ENCODE data around the gene VWC2L.
A peak's percentile ranks its signal among the peaks of the same experiment; 100 is the strongest.

The VWC2L gene

DNA sequence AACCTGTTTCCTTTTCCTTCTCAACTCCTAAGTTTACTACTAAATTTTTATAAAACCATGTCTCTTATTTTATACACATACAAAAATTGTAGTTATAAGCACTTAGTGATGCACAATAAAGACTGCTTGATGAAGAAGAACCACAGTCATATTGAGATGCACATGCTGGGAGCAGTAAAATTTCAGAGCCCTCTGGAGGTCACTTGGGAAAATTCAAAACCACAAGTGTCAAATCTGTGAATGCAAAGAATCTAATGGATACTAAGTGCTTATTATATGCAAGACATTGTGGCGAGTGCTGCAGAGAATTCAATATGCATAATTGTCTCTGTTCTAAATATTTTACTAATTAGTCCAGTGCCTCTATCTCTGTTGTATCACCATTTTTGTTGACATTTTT is 180.5 kb downstream of the VWC2L start:
- H3K9ac ChIP-seq (ENCODE audit: low read depth, low read length): no peak overlapping the region
- no peaks in the 10 kb centered on the region; the same call in 1 of the 2 replicates for H3K4me1 ChIP-seq (ENCODE audit: control insufficient read depth, insufficient read depth, low read length)
- H3K36me3 ChIP-seq (ENCODE audit: control insufficient read depth, insufficient read depth, low read length): no peaks in the 10 kb centered on the region
- no peaks in the 10 kb centered on the region for H3K9me3 ChIP-seq (ENCODE audit: control insufficient read depth, insufficient read depth, low read length)
- H3K27ac ChIP-seq (ENCODE audit: low read depth, low read length): no peak overlapping the region
- no peak overlapping the region for H3K4me3 ChIP-seq (ENCODE audit: low read depth, low read length)
- H3K27me3 ChIP-seq (ENCODE audit: control insufficient read depth, insufficient read depth, low read length): peaks cover 65% of the 10 kb centered on the region

GRCh38 chr2:214592011-214592410 is 181.2 kb downstream of the VWC2L start:
- Histone ChIP-seq H3K9me3 (ENCODE audit: control insufficient read depth, insufficient read depth, low read length) (no peaks in the 10 kb centered on the region), H3K36me3 (ENCODE audit: control insufficient read depth, insufficient read depth, low read length) (no peaks in the 10 kb centered on the region), H3K4me1 (ENCODE audit: control insufficient read depth, insufficient read depth, low read length) (no peaks in the 10 kb centered on the region; the same call in 1 of the 2 replicates), H3K9ac (ENCODE audit: low read depth, low read length) (no peak overlapping the region), H3K27me3 (ENCODE audit: control insufficient read depth, insufficient read depth, low read length) (peaks cover 71% of the 10 kb centered on the region), H3K4me3 (ENCODE audit: low read depth, low read length) (no peak overlapping the region), H3K27ac (ENCODE audit: low read depth, low read length) (no peak overlapping the region)

GRCh38 chr2:214593727-214594126 is 182.9 kb downstream of the VWC2L start:
- H3K9me3 ChIP-seq (ENCODE audit: control insufficient read depth, insufficient read depth, low read length): no peaks in the 10 kb centered on the region
- no peaks in the 10 kb centered on the region for H3K36me3 ChIP-seq (ENCODE audit: control insufficient read depth, insufficient read depth, low read length)
- peak overlapping the region; percentile 56 for H3K27ac ChIP-seq (ENCODE audit: low read depth, low read length)
- H3K27me3 ChIP-seq (ENCODE audit: control insufficient read depth, insufficient read depth, low read length): peaks cover 86% of the 10 kb centered on the region
- H3K9ac ChIP-seq (ENCODE audit: low read depth, low read length): no peak overlapping the region
- H3K4me3 ChIP-seq (ENCODE audit: low read depth, low read length): no peak overlapping the region
- no peaks in the 10 kb centered on the region; the same call in 1 of the 2 replicates for H3K4me1 ChIP-seq (ENCODE audit: control insufficient read depth, insufficient read depth, low read length)

DNA sequence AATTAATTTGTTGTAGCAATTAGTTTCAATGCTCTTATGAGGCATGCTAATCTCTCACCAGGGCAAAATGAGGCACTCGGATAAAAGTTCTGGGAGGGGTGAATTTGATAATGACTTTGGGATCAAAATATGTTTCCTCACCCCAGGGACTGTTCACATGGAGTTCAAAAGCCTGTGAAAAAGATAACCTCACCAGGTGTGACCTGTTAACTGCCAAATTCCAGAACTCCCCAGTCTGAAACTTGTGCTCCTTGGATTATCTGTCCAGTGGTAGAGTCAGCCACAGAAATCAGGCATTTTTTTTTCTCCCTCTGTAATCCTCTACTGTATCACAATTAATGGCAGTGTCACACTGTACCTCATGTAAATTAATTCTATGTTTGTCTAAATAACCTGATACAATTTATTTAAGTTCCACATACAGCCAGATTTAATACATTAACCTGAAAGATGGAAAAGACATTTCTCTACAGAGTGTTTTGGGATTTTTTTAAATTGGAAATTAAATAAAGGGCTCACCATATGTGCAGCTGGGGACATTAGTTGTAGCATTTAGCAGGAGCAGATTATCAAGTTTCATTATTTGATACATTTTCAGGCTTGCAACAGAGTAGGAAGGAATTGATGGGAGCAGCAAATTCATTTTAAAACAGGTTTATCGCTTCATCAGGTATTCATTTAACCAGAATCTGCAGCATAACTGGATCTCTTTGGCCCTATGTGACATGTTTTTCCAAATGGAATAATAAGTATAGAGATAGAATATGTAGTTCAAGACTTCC is 191.2 kb downstream of the VWC2L start:
- Histone ChIP-seq H3K27me3 (ENCODE audit: control insufficient read depth, insufficient read depth, low read length) (peaks cover 18% of the 10 kb centered on the region), H3K9ac (ENCODE audit: low read depth, low read length) (no peak overlapping the region), H3K9me3 (ENCODE audit: control insufficient read depth, insufficient read depth, low read length) (no peaks in the 10 kb centered on the region), H3K27ac (ENCODE audit: low read depth, low read length) (no peak overlapping the region), H3K36me3 (ENCODE audit: control insufficient read depth, insufficient read depth, low read length) (no peaks in the 10 kb centered on the region), H3K4me3 (ENCODE audit: low read depth, low read length) (no peak overlapping the region), H3K4me1 (ENCODE audit: control insufficient read depth, insufficient read depth, low read length) (no peaks in the 10 kb centered on the region)

GRCh38 chr2:214604861-214605260 is 194.0 kb downstream of the VWC2L start:
- Histone ChIP-seq H3K36me3 (ENCODE audit: control insufficient read depth, insufficient read depth, low read length) (no peaks in the 10 kb centered on the region), H3K27me3 (ENCODE audit: control insufficient read depth, insufficient read depth, low read length) (no peaks in the 10 kb centered on the region; the same call in 1 of the 2 replicates), H3K4me3 (ENCODE audit: low read depth, low read length) (no peak overlapping the region), H3K9ac (ENCODE audit: low read depth, low read length) (no peak overlapping the region), H3K9me3 (ENCODE audit: control insufficient read depth, insufficient read depth, low read length) (no peaks in the 10 kb centered on the region), H3K4me1 (ENCODE audit: control insufficient read depth, insufficient read depth, low read length) (no peaks in the 10 kb centered on the region), H3K27ac (ENCODE audit: low read depth, low read length) (no peak overlapping the region)

GRCh38 chr2:214607051-214607450 is 196.2 kb downstream of the VWC2L start:
- Histone ChIP-seq H3K9ac (ENCODE audit: low read depth, low read length) (no peak overlapping the region), H3K27me3 (ENCODE audit: control insufficient read depth, insufficient read depth, low read length) (no peaks in the 10 kb centered on the region), H3K27ac (ENCODE audit: low read depth, low read length) (no peak overlapping the region), H3K9me3 (ENCODE audit: control insufficient read depth, insufficient read depth, low read length) (no peaks in the 10 kb centered on the region), H3K4me1 (ENCODE audit: control insufficient read depth, insufficient read depth, low read length) (peaks cover 14% of the 10 kb centered on the region), H3K36me3 (ENCODE audit: control insufficient read depth, insufficient read depth, low read length) (no peaks in the 10 kb centered on the region), H3K4me3 (ENCODE audit: low read depth, low read length) (no peak overlapping the region)

GRCh38 chr2:214611015-214611414 is 200.2 kb downstream of the VWC2L start:
- Histone ChIP-seq H3K4me3 (ENCODE audit: low read depth, low read length) (no peak overlapping the region), H3K9me3 (ENCODE audit: control insufficient read depth, insufficient read depth, low read length) (no peaks in the 10 kb centered on the region), H3K9ac (ENCODE audit: low read depth, low read length) (no peak overlapping the region), H3K27ac (ENCODE audit: low read depth, low read length) (no peak overlapping the region), H3K36me3 (ENCODE audit: control insufficient read depth, insufficient read depth, low read length) (no peaks in the 10 kb centered on the region), H3K4me1 (ENCODE audit: control insufficient read depth, insufficient read depth, low read length) (peaks cover 14% of the 10 kb centered on the region), H3K27me3 (ENCODE audit: control insufficient read depth, insufficient read depth, low read length) (no peaks in the 10 kb centered on the region)

DNA sequence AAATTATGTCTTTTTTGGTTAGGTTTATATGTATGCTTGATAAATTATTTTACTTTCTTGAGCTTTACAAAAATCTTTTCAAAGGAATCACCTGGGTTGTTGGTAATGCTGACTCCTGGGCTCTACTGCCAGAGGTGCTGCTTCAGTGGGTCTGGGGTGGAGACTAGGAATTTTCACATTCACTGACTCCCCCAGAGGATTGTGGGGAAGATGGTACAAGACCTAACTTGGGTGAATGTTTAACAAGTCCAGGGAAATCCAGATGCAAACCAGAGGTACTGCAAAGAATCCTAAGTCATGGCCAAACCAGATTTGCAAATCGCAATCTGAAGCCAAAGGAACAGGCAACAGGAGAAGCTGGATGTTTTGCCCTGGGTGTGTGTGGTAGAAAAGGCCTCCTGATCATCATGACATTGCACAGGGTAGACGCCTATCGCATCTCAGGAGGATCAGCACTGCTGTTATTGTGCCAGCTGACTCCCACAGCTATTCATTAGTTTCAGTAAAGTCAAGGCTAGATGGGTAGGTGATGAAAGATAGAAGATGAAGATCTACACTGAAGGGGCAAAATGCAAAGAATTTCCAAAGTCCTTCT is 213.4 kb downstream of the VWC2L start:
- H3K36me3 ChIP-seq (ENCODE audit: control insufficient read depth, insufficient read depth, low read length): no peaks in the 10 kb centered on the region
- no peaks in the 10 kb centered on the region for H3K27me3 ChIP-seq (ENCODE audit: control insufficient read depth, insufficient read depth, low read length)
- H3K27ac ChIP-seq (ENCODE audit: low read depth, low read length): no peak overlapping the region
- H3K9me3 ChIP-seq (ENCODE audit: control insufficient read depth, insufficient read depth, low read length): no peaks in the 10 kb centered on the region
- no peak overlapping the region for H3K9ac ChIP-seq (ENCODE audit: low read depth, low read length)
- H3K4me3 ChIP-seq (ENCODE audit: low read depth, low read length): no peak overlapping the region
- no peaks in the 10 kb centered on the region for H3K4me1 ChIP-seq (ENCODE audit: control insufficient read depth, insufficient read depth, low read length)

GRCh38 chr2:214628091-214628490 is 217.2 kb downstream of the VWC2L start:
- Histone ChIP-seq H3K4me1 (ENCODE audit: control insufficient read depth, insufficient read depth, low read length) (no peaks in the 10 kb centered on the region), H3K9me3 (ENCODE audit: control insufficient read depth, insufficient read depth, low read length) (no peaks in the 10 kb centered on the region), H3K36me3 (ENCODE audit: control insufficient read depth, insufficient read depth, low read length) (no peaks in the 10 kb centered on the region), H3K27ac (ENCODE audit: low read depth, low read length) (no peak overlapping the region), H3K27me3 (ENCODE audit: control insufficient read depth, insufficient read depth, low read length) (no peaks in the 10 kb centered on the region), H3K4me3 (ENCODE audit: low read depth, low read length) (no peak overlapping the region), H3K9ac (ENCODE audit: low read depth, low read length) (no peak overlapping the region)

All from HUES48 (cell line).